K562 (cell line): ENCODE data around the gene CATSPER1. TPM values are rescaled to one million over a fixed set of nuclear protein-coding genes. Genes with fewer than 3 reads are reported as not detected.

Source experiments
- GTF3C2 ChIP-seq: IDR thresholded peaks from 3 replicates; pipeline ENCODE4 v1.6.1; 2011; ENCODE audit warnings: borderline replicate concordance, mild to moderate bottlenecking, moderate library complexity; ENCODE audit not compliant: insufficient read length; ENCODE audit errors: extremely low read depth
- MXD1 ChIP-seq: fragments of 250-450 bp; sonication (Bioruptor Pico); IDR thresholded peaks from 2 replicates; pipeline ENCODE4 v1.8.0; 2021; ENCODE audit warnings: borderline replicate concordance, mild to moderate bottlenecking, moderate library complexity; ENCODE audit not compliant: poor library complexity, severe bottlenecking
- ZNF282 ChIP-seq: sonication (generic); formaldehyde crosslinking; IDR thresholded peaks from 2 replicates; pipeline ENCODE4 v1.8.1; 2023; ENCODE audit warnings: missing genetic modification reagents
- ZNF318 ChIP-seq, 2 experiments: fragments of 450-650 bp; IDR thresholded peaks; 2 replicates each; pipeline ENCODE4 v1.6.1; 2016; ENCODE audit warnings: mild to moderate bottlenecking in 2 of 2, borderline replicate concordance in 1 of 2, low read depth in 1 of 2, moderate library complexity in 1 of 2
- polyA plus RNA-seq, 8 experiments: library from polyadenylated mRNA; depleted of rRNA in 4 of 8; stranded (reverse) in 5 of 8; unstranded in 3 of 8; fragments of >200 nt; fragmentation: Nextera tagmentation in 2 of 8; fragmentation: Illumina TruSeq in 1 of 8; extraction: Ambion mirVana in 2 of 8; extraction: Trizol in 1 of 8; gene quantifications; 2 replicates each; pipeline versions ENCODE4 v1.2.1 to v1.2.3, GENCODE V29; 2011 to 2014; ENCODE audit warnings: inconsistent platforms in 1 of 8, missing spikeins in 1 of 8
- total RNA-seq, 7 experiments: library from RNA; depleted of rRNA in 6 of 7; stranded (reverse); fragments of >200 nt in 6 of 7; fragmentation: Illumina TruSeq in 2 of 7; extraction: Trizol in 2 of 7; gene quantifications; 2 replicates each; pipeline versions ENCODE4 v1.2.1 to v1.2.3, GENCODE V29; 2011 to 2021; ENCODE audit warnings: low replicate concordance in 1 of 7

CATSPER1 gene
- total and polyA plus RNA-seq, 9 of the 15 experiments (the other 6 are each of a cell fraction or from before 2014, with no cell fraction given): 0.21 to 3.3 (median 0.76) TPM

GRCh38 chr11:65979261-65979759 lies 47.0 kb downstream of the CATSPER1 start (continued):
- TF ChIP-seq MXD1 (CRISPR knock-in tag): no peak
- no peak for TF ChIP-seq ZNF282 (CRISPR knock-in tag)
- TF ChIP-seq ZNF318 (IDR thresholded peaks at IDR 0.05; ENCODE audit: borderline replicate concordance in 1 of 2, low read depth in 1 of 2): no peak
- TF ChIP-seq GTF3C2: no peak
